Neural progenitor cell (in vitro differentiated cells): Measurements from ENCODE around the gene INSIG1. TPM values are rescaled to one million over a fixed set of nuclear protein-coding genes. Genes with fewer than 3 reads are reported as not detected.

Source experiments
- DNase-seq: peaks from one replicate; pipeline ENCODE4 v3.0.0-alpha.2; 2016; ENCODE audit warnings: low spot score
- H2AFZ ChIP-seq: fragments of 200-600 bp; sonication (generic); replicated peaks from 2 replicates; pipeline ENCODE4 v1.6.1; 2016; ENCODE audit warnings: antibody characterized with exemption
- H3F3A ChIP-seq: fragments of 200-600 bp; sonication (generic); 2 replicates; pipeline ENCODE4 v1.6.1; 2016; ENCODE audit warnings: antibody characterized with exemption, low read depth
- H3K27ac ChIP-seq: fragments of 200-600 bp; sonication (generic); 2 replicates; pipeline ENCODE4 v1.5.1; 2016; ENCODE audit warnings: mild to moderate bottlenecking
- H3K27me3 ChIP-seq: fragments of 200-600 bp; sonication (generic); 2 replicates; pipeline ENCODE4 v1.6.1; 2016; ENCODE audit warnings: mild to moderate bottlenecking, moderate library complexity
- H3K36me3 ChIP-seq: fragments of 200-600 bp; sonication (generic); 2 replicates; pipeline ENCODE4 v1.5.1; 2016
- H3K4me1 ChIP-seq: fragments of 200-600 bp; sonication (generic); 2 replicates; pipeline ENCODE4 v1.6.1; 2016; ENCODE audit warnings: mixed run types
- H3K4me2 ChIP-seq: fragments of 200-600 bp; sonication (generic); 2 replicates; pipeline ENCODE4 v1.6.1; 2016
- H3K4me3 ChIP-seq: fragments of 200-600 bp; sonication (generic); 2 replicates; pipeline ENCODE4 v1.5.1; 2016
- H3K79me2 ChIP-seq: fragments of 200-600 bp; sonication (generic); 2 replicates; pipeline ENCODE4 v1.6.1; 2016; ENCODE audit warnings: low read depth
- H3K9ac ChIP-seq: fragments of 200-600 bp; sonication (generic); 2 replicates; pipeline ENCODE4 v1.6.1; 2016
- H3K9me3 ChIP-seq: fragments of 200-600 bp; sonication (generic); 2 replicates; pipeline ENCODE4 v1.5.1; 2016; ENCODE audit warnings: low read depth
- H4K20me1 ChIP-seq: fragments of 200-600 bp; sonication (generic); 2 replicates; pipeline ENCODE4 v1.6.1; 2016; ENCODE audit warnings: low read depth
- H3K27ac Mint-ChIP-seq: 3 replicates; pipeline ENCODE4 v1.8.0; 2021; ENCODE audit warnings: mixed read lengths
- H3K27me3 Mint-ChIP-seq: 2 replicates; pipeline ENCODE4 v1.8.0; 2022; ENCODE audit warnings: low read depth, mild to moderate bottlenecking, inconsistent platforms, moderate library complexity, mixed read lengths; ENCODE audit not compliant: insufficient read depth
- H3K36me3 Mint-ChIP-seq: 3 replicates; pipeline ENCODE4 v1.8.0; 2021; ENCODE audit warnings: mixed read lengths
- H3K4me1 Mint-ChIP-seq: 3 replicates; pipeline ENCODE4 v1.8.0; 2021; ENCODE audit warnings: mixed read lengths
- H3K4me3 Mint-ChIP-seq: 3 replicates; pipeline ENCODE4 v1.8.0; 2021; ENCODE audit warnings: mild to moderate bottlenecking, moderate library complexity, mixed read lengths
- H3K9me3 Mint-ChIP-seq: 3 replicates; pipeline ENCODE4 v1.8.0; 2020; ENCODE audit warnings: mixed read lengths
- EZH2 ChIP-seq: fragments of 200-600 bp; sonication (generic); IDR thresholded peaks from 2 replicates; pipeline ENCODE4 v1.6.1; 2017; ENCODE audit warnings: antibody characterized with exemption, mild to moderate bottlenecking, moderate library complexity
- EZH2phosphoT487 ChIP-seq: fragments of 200-600 bp; sonication (generic); IDR thresholded peaks from 2 replicates; pipeline ENCODE4 v1.6.1; 2017; ENCODE audit warnings: antibody characterized with exemption
- total RNA-seq: library from RNA; depleted of rRNA; stranded (reverse); fragments of >200 nt; gene quantifications from 2 replicates; pipeline ENCODE4 v1.2.3, GENCODE V29; 2015; ENCODE audit warnings: low replicate concordance
- TF ChIP-seq, protein P1 (sequence below): fragments of 200-600 bp; sonication (generic); IDR thresholded peaks from 2 replicates; pipeline ENCODE4 v1.5.1; 2017; ENCODE audit warnings: antibody characterized with exemption, mild to moderate bottlenecking

The INSIG1 gene
- total RNA-seq, 1 donor from 2014 or later, result 94.3 TPM

DNA sequence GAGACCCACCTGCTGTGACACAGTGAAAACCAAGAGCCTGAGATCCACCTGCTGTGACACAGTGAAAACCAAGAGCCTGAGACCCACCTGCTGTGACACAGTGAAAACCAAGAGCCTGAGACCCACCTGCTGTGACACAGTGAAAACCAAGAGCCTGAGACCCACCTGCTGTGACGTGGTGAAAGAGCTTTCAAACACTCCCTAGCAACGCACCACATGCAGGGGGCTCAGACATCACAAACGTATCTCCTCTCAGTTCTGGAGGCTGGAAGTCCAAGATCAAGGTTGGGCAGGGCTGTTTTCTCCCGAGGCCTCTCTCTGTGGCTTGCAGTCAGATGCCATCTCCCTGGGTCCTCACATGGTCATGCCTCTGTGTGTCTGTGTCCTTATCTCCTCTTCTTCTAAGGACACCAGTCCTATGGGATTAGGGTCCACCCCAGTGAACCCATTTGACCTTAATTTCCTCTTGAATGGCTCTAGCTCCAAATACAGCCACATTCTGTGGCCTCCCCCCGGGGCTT is 43.8 kb downstream of the INSIG1 start:
- H3K4me1 Mint-ChIP-seq, result peaks cover 18% of the 10 kb centered on the region
- H3K4me3 Mint-ChIP-seq, result peak overlapping the region; percentile 41
- Histone ChIP-seq H3K9me3 (no peaks in the 10 kb centered on the region), H3K36me3 (no peaks in the 10 kb centered on the region), H3K4me1 (no peaks in the 10 kb centered on the region), H3K27ac (no peak overlapping the region), H3K4me2 (no peak overlapping the region), H4K20me1 (peaks cover 2% of the 10 kb centered on the region), H3K27me3 (peaks cover 24% of the 10 kb centered on the region), H2AFZ (no peak overlapping the region), H3K9ac (no peak overlapping the region), H3K4me3 (no peak overlapping the region), H3F3A (no peaks in the 10 kb centered on the region), H3K79me2 (no peaks in the 10 kb centered on the region)
- H3K27me3 Mint-ChIP-seq, result peaks cover 15% of the 10 kb centered on the region
- H3K27ac Mint-ChIP-seq, result no peak overlapping the region
- peaks cover 5% of the 10 kb centered on the region for H3K9me3 Mint-ChIP-seq
- DNase-seq, result no peak
- no peaks in the 10 kb centered on the region for H3K36me3 Mint-ChIP-seq
- TF ChIP-seq, protein P1, sequence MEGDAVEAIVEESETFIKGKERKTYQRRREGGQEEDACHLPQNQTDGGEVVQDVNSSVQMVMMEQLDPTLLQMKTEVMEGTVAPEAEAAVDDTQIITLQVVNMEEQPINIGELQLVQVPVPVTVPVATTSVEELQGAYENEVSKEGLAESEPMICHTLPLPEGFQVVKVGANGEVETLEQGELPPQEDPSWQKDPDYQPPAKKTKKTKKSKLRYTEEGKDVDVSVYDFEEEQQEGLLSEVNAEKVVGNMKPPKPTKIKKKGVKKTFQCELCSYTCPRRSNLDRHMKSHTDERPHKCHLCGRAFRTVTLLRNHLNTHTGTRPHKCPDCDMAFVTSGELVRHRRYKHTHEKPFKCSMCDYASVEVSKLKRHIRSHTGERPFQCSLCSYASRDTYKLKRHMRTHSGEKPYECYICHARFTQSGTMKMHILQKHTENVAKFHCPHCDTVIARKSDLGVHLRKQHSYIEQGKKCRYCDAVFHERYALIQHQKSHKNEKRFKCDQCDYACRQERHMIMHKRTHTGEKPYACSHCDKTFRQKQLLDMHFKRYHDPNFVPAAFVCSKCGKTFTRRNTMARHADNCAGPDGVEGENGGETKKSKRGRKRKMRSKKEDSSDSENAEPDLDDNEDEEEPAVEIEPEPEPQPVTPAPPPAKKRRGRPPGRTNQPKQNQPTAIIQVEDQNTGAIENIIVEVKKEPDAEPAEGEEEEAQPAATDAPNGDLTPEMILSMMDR, result no peak
- no peak for TF ChIP-seq EZH2
- TF ChIP-seq EZH2phosphoT487, result no peak

DNA sequence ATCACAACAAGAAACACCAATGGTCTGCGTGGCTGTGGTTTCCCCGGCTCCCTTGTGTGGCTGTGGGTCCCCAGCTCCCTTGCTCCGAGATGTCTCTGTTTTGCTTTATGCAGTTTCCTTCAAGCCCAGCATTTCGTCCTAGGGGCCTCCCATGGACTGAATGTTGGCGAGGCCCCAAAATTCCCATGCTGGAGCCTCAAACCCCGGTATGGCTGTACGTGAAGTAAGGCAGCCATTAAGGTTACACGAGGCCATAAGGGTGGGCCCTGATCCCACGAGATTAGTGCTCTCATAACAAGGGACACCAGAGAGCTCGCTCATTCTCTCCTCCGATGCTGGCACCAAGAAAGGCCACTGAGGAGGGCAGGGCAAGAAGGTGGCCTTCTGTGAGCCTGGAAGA is 44.6 kb downstream of the INSIG1 start:
- DNase-seq, result no peak
- TF ChIP-seq EZH2phosphoT487 (no peak), EZH2 (no peak)
- TF ChIP-seq, protein P1, result no peak

DNA sequence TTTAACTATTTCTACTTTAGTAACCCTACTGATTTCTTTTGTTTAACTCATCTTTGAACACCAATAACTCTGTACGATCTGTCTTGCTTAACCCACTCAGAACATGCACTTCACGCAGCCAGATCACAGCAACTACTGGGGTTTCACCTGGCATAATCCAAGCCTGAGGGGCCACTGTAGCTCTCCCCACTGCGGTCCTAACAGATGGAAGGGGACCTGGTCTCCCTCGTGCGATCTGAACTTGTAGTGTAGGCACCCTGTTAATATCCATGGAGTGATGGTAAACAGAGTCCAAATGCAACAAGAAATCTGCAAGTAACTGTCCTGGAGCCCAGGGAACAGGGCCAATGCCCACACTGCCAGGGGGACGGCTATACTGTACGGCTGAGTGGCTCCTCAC is 45.5 kb downstream of the INSIG1 start:
- H4K20me1 ChIP-seq, result peaks cover 2% of the 10 kb centered on the region
- H3K27me3 ChIP-seq, result peaks cover 25% of the 10 kb centered on the region
- H3K4me2 ChIP-seq, result no peak overlapping the region
- Mint-ChIP-seq H3K4me1 (peaks cover 18% of the 10 kb centered on the region), H3K27ac (no peak overlapping the region), H3K4me3 (no peak overlapping the region), H3K9me3 (peaks cover 5% of the 10 kb centered on the region), H3K27me3 (peaks cover 13% of the 10 kb centered on the region), H3K36me3 (no peaks in the 10 kb centered on the region)
- no peaks in the 10 kb centered on the region for H3K36me3 ChIP-seq
- H3F3A ChIP-seq, result no peaks in the 10 kb centered on the region
- H3K9me3 ChIP-seq, result no peaks in the 10 kb centered on the region
- no peak overlapping the region for H3K9ac ChIP-seq
- TF ChIP-seq, protein P1, result no peak
- no peak for TF ChIP-seq EZH2
- TF ChIP-seq EZH2phosphoT487, result no peak
- H3K4me3 ChIP-seq, result no peak overlapping the region
- DNase-seq, result no peak
- no peak overlapping the region for H3K27ac ChIP-seq
- H3K4me1 ChIP-seq, result no peaks in the 10 kb centered on the region
- H2AFZ ChIP-seq, result no peak overlapping the region
- no peaks in the 10 kb centered on the region for H3K79me2 ChIP-seq

More for the DNA sequence above, 44.6 kb downstream of the INSIG1 start:
- Histone ChIP-seq H3K36me3 (no peaks in the 10 kb centered on the region), H4K20me1 (peaks cover 2% of the 10 kb centered on the region), H2AFZ (no peak overlapping the region), H3K9ac (no peak overlapping the region), H3K9me3 (no peaks in the 10 kb centered on the region), H3K4me1 (no peaks in the 10 kb centered on the region), H3K79me2 (no peaks in the 10 kb centered on the region), H3K27me3 (peaks cover 25% of the 10 kb centered on the region), H3K4me2 (no peak overlapping the region), H3F3A (no peaks in the 10 kb centered on the region), H3K27ac (no peak overlapping the region), H3K4me3 (no peak overlapping the region)
- Mint-ChIP-seq H3K36me3 (no peaks in the 10 kb centered on the region), H3K27me3 (peaks cover 15% of the 10 kb centered on the region), H3K9me3 (peaks cover 5% of the 10 kb centered on the region), H3K27ac (no peak overlapping the region), H3K4me1 (peaks cover 18% of the 10 kb centered on the region), H3K4me3 (peak overlapping the region; percentile 3)
